Naive B cell (primary cell): Measurements from ENCODE around the gene LYSMD4. TPM values are rescaled to one million over a fixed set of nuclear protein-coding genes. Genes with fewer than 3 reads are reported as not detected.
A peak's percentile ranks its signal among the peaks of the same experiment; 100 is the strongest.

ENCODE experiments used
- ATAC-seq, 2 donors: fragments of 150-1000 bp; cut with Tn5 transposase; 2 replicates each; pipeline ENCODE4 v1.10.0; 2021; ENCODE audit warnings: low read depth in 2 of 2, mild to moderate bottlenecking in 2 of 2, moderate library complexity in 2 of 2
- DNase-seq: peaks from one replicate; pipeline ENCODE4 v3.0.0; 2022
- H3K27ac Mint-ChIP-seq, 6 donors: one replicate each; pipeline ENCODE4 v1.8.0; 2020 to 2022; ENCODE audit warnings: mild to moderate bottlenecking in 6 of 6, mixed read lengths in 6 of 6, moderate library complexity in 5 of 6, inconsistent platforms in 2 of 6
- H3K27me3 Mint-ChIP-seq, 3 donors: one replicate each; pipeline ENCODE4 v1.8.0; 2021 to 2022; ENCODE audit warnings: mixed read lengths in 3 of 3, mild to moderate bottlenecking in 1 of 3
- H3K36me3 Mint-ChIP-seq, 2 donors: one replicate each; pipeline ENCODE4 v1.8.0; 2020 to 2022; ENCODE audit warnings: mixed read lengths in 2 of 2, inconsistent platforms in 1 of 2, mild to moderate bottlenecking in 1 of 2
- H3K4me1 Mint-ChIP-seq, 3 donors: one replicate each; pipeline ENCODE4 v1.8.0; 2020 to 2022; ENCODE audit warnings: mixed read lengths in 3 of 3, inconsistent platforms in 1 of 3, mild to moderate bottlenecking in 1 of 3, moderate library complexity in 1 of 3
- H3K4me3 Mint-ChIP-seq, 8 donors: one replicate each; pipeline ENCODE4 v1.8.0; 2020 to 2022; ENCODE audit warnings: mild to moderate bottlenecking in 8 of 8, mixed read lengths in 8 of 8, moderate library complexity in 8 of 8, inconsistent platforms in 2 of 8
- H3K9me3 Mint-ChIP-seq, 7 donors: one replicate each; pipeline ENCODE4 v1.8.0; 2020 to 2022; ENCODE audit warnings: mixed read lengths in 7 of 7, mild to moderate bottlenecking in 5 of 7, inconsistent platforms in 2 of 7, moderate library complexity in 1 of 7
- polyA plus RNA-seq, 6 donors: library from polyadenylated mRNA; unstranded; fragments of 300-500 nt; fragmentation: Illumina TruSeq; gene quantifications; one replicate each; pipeline ENCODE4 v1.2.3, GENCODE V29; 2021; ENCODE audit warnings: low read depth in 6 of 6

The LYSMD4 gene
- polyA plus RNA-seq, 6 donors from 2014 or later: 2.0 to 3.9 (median 2.9) TPM

- no peaks in the 10 kb centered on the region for H3K27me3 Mint-ChIP-seq
- H3K27ac Mint-ChIP-seq: peak overlapping the region; percentile 37 to 95 (median 65)
- peaks cover 0 to 31% (median 18%) of the 10 kb centered on the region in 7 donors for H3K9me3 Mint-ChIP-seq
- peaks cover 49 to 51% of the 10 kb centered on the region in 2 donors for H3K36me3 Mint-ChIP-seq
- ATAC-seq (peak; percentile 32 to 39), DNase-seq (no peak)
- peak overlapping the region in 3 of 8 donors; percentile 3 to 41 (median 24) for H3K4me3 Mint-ChIP-seq
- peaks cover 35 to 52% (median 43%) of the 10 kb centered on the region in 3 donors for H3K4me1 Mint-ChIP-seq
These were observed 50.8 kb downstream of the LYSMD4 start for GRCh38 chr15:99682455-99682854.

DNA sequence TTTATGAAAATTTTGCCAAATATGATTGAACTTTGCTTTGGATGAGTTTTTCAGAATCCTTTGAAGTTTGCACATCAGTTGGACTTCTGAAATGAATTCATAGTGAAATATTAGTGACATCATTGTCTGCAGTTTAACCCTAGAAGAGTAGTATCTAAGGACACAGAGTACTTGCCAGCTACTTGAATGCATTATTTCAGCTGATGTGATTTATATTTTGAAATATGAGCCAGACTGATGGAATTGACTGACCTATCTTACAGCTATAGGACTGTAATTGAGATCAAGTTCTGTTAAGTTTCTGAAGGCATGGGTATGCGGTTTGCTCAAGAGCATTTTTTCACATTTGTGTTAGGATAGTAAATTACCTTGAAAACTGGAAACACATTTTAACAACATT is 51.2 kb downstream of the LYSMD4 start:
- ATAC-seq (no peak), DNase-seq (no peak)
- Mint-ChIP-seq H3K4me3 (peak overlapping the region in 1 of 8 donors; percentile 3), H3K27me3 (no peaks in the 10 kb centered on the region), H3K4me1 (peaks cover 35 to 52% (median 43%) of the 10 kb centered on the region in 3 donors), H3K9me3 (peaks cover 0 to 30% (median 18%) of the 10 kb centered on the region in 7 donors), H3K36me3 (peaks cover 49 to 51% of the 10 kb centered on the region in 2 donors), H3K27ac (peak overlapping the region; percentile 44 to 90 (median 65))

DNA sequence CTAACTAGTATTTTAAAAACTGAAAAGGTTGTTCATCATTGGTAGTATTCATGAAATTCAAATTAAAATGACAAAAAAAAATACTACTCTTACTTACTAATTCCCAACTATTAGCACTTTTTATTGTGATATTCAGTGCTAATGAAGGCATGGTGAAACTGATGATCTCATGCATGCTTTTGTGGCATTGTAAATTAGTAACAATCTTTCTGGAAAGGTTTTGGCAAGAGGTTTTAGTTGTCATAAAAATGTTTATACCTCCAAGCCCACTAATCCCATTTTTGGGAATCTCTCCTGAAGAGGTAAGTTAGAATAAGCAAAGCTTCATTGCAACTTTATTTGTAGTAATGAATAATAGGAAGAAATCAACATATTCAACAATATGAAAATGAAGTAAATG is 53.0 kb downstream of the LYSMD4 start:
- no peak overlapping the region for H3K4me3 Mint-ChIP-seq
- ATAC-seq: no peak
- H3K9me3 Mint-ChIP-seq: peaks cover 0 to 15% (median 6%) of the 10 kb centered on the region in 7 donors
- no peak for DNase-seq
- peaks cover 39 to 50% of the 10 kb centered on the region in 2 donors for H3K36me3 Mint-ChIP-seq
- peak overlapping the region in 4 of 6 donors; percentile 40 to 82 (median 64) for H3K27ac Mint-ChIP-seq
- H3K27me3 Mint-ChIP-seq: no peaks in the 10 kb centered on the region
- peaks cover 31 to 43% (median 40%) of the 10 kb centered on the region in 3 donors for H3K4me1 Mint-ChIP-seq

- H3K36me3 Mint-ChIP-seq: peaks cover 41 to 46% of the 10 kb centered on the region in 2 donors
- peaks cover 12 to 17% (median 16%) of the 10 kb centered on the region in 3 donors for H3K4me1 Mint-ChIP-seq
- no peak overlapping the region for H3K4me3 Mint-ChIP-seq
- H3K9me3 Mint-ChIP-seq: no peaks in the 10 kb centered on the region
- H3K27ac Mint-ChIP-seq: peak overlapping the region in 2 of 6 donors; percentile 43 to 85
- no peak for ATAC-seq
- H3K27me3 Mint-ChIP-seq: no peaks in the 10 kb centered on the region
- DNase-seq: no peak
These were observed 55.6 kb downstream of the LYSMD4 start for GRCh38 chr15:99677540-99678134.

Other genes with a start within 250 kb of the LYSMD4 start
- gene MEF2A, start 167.5 kb downstream of the LYSMD4 start, polyA plus RNA-seq: 10 to 100 TPM; 27.1 to 56.6 (median 40.9) TPM